ENCODE results near the gene MATCAP1. TPM values are rescaled to one million over a fixed set of nuclear protein-coding genes. Genes with fewer than 3 reads are reported as not detected.

MATCAP1 gene
- total RNA-seq, 4 donors from 2014 or later = 2.5 to 7.7 (median 4.5) TPM

- H3K9me3 ChIP-seq = no peaks in the 10 kb centered on the region
- H3K4me3 ChIP-seq = no peak overlapping the region
- H3K4me1 ChIP-seq = peaks cover 0 to 13% of the 10 kb centered on the region in 2 donors
- DNase-seq (no peak), ATAC-seq (no peak)
- peaks cover 0 to 51% of the 10 kb centered on the region in 2 donors for H3K36me3 ChIP-seq
- in situ Hi-C loops (cut with MboI; ENCODE audit: low sequenced_read_pairs in 4 of 4) = no loop called here
- no peak overlapping the region for H3K27ac ChIP-seq
- TF ChIP-seq, protein P1, sequence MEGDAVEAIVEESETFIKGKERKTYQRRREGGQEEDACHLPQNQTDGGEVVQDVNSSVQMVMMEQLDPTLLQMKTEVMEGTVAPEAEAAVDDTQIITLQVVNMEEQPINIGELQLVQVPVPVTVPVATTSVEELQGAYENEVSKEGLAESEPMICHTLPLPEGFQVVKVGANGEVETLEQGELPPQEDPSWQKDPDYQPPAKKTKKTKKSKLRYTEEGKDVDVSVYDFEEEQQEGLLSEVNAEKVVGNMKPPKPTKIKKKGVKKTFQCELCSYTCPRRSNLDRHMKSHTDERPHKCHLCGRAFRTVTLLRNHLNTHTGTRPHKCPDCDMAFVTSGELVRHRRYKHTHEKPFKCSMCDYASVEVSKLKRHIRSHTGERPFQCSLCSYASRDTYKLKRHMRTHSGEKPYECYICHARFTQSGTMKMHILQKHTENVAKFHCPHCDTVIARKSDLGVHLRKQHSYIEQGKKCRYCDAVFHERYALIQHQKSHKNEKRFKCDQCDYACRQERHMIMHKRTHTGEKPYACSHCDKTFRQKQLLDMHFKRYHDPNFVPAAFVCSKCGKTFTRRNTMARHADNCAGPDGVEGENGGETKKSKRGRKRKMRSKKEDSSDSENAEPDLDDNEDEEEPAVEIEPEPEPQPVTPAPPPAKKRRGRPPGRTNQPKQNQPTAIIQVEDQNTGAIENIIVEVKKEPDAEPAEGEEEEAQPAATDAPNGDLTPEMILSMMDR (IDR thresholded peaks at IDR 0.05 in 4 of 5, conservative IDR thresholded peaks at IDR 0.05 in 1 of 5) = no peak
- no peak for TF ChIP-seq POLR2A (IDR thresholded peaks at IDR 0.05)
- peaks cover 3 to 12% (median 4%) of the 10 kb centered on the region in 3 donors for H3K27me3 ChIP-seq
- intact Hi-C loops (cut with DNase I; ENCODE audit: low total_unique reads) = no loop called here
Observed at GRCh38 chr16:67148656-67149275, 35.0 kb downstream of the MATCAP1 start.

DNA sequence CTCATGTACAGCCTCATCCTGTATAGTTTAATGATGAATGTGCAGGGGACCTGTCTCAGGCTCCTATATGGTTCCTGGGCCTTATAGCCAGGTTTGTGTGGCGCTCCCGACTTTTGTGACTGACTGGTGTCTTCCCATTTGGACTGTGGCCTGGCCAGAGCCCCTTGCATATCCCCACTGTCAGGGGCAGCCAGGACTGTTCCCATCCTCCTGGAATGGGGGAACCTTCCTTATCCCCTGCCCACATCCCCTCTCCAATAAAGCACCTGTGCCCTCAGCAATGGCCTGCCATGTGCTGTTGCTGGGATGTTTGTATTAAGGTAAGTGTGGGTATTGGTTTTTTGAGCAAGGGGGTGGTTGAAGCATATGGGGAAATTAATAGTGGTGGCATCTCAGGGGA is 35.5 kb downstream of the MATCAP1 start:
- ATAC-seq = no peak
- TF ChIP-seq, protein P1 (IDR thresholded peaks at IDR 0.05 in 4 of 5, conservative IDR thresholded peaks at IDR 0.05 in 1 of 5) = no peak
- TF ChIP-seq POLR2A (IDR thresholded peaks at IDR 0.05) = no peak
- Histone ChIP-seq H3K4me1 (peaks cover 0 to 13% of the 10 kb centered on the region in 2 donors), H3K27me3 (peaks cover 3 to 12% (median 4%) of the 10 kb centered on the region in 3 donors), H3K36me3 (peaks cover 0 to 56% of the 10 kb centered on the region in 2 donors), H3K27ac (no peak overlapping the region), H3K9me3 (no peaks in the 10 kb centered on the region), H3K4me3 (no peak overlapping the region)
- no peak for DNase-seq
- in situ Hi-C loops (cut with MboI; ENCODE audit: low sequenced_read_pairs in 4 of 4) (no loop called here), intact Hi-C loops (cut with DNase I; ENCODE audit: low total_unique reads) (no loop called here)

GRCh38 chr16:67147437-67148140 is 36.2 kb downstream of the MATCAP1 start:
- Histone ChIP-seq H3K36me3 (peaks cover 0 to 62% of the 10 kb centered on the region in 2 donors), H3K4me1 (peaks cover 0 to 13% of the 10 kb centered on the region in 2 donors), H3K27me3 (peaks cover 3 to 12% (median 4%) of the 10 kb centered on the region in 3 donors), H3K4me3 (no peak overlapping the region), H3K9me3 (no peaks in the 10 kb centered on the region), H3K27ac (no peak overlapping the region)
- TF ChIP-seq, protein P1 (IDR thresholded peaks at IDR 0.05 in 4 of 5, conservative IDR thresholded peaks at IDR 0.05 in 1 of 5) = no peak
- no peak for TF ChIP-seq POLR2A (IDR thresholded peaks at IDR 0.05)
- in situ Hi-C loops (cut with MboI; ENCODE audit: low sequenced_read_pairs in 4 of 4) = no loop called here
- DNase-seq (no peak), ATAC-seq (no peak)
- intact Hi-C loops (cut with DNase I; ENCODE audit: low total_unique reads) = no loop called here

GRCh38 chr16:67146523-67147357 is 37.0 kb downstream of the MATCAP1 start:
- intact Hi-C loops (cut with DNase I; ENCODE audit: low total_unique reads) = no loop called here
- in situ Hi-C loops (cut with MboI; ENCODE audit: low sequenced_read_pairs in 4 of 4) = no loop called here
- TF ChIP-seq, protein P1 (IDR thresholded peaks at IDR 0.05 in 4 of 5, conservative IDR thresholded peaks at IDR 0.05 in 1 of 5) = no peak
- no peak for TF ChIP-seq POLR2A (IDR thresholded peaks at IDR 0.05)
- no peak for ATAC-seq
- DNase-seq = no peak
- H3K27ac ChIP-seq = no peak overlapping the region
- peaks cover 0 to 13% of the 10 kb centered on the region in 2 donors for H3K4me1 ChIP-seq
- no peak overlapping the region for H3K4me3 ChIP-seq
- no peaks in the 10 kb centered on the region for H3K9me3 ChIP-seq
- H3K27me3 ChIP-seq = peaks cover 3 to 12% (median 4%) of the 10 kb centered on the region in 3 donors
- peaks cover 0 to 71% of the 10 kb centered on the region in 2 donors for H3K36me3 ChIP-seq

Measured in gastrocnemius medialis (tissue), 4 donors.